HUES48 (cell line): ENCODE data around the gene NT5C2.
"Not testable (repeated sequence)": the region's sequence is repeated elsewhere in the genome, so short reads cannot be mapped to it uniquely, and the experiment has no call there.

Experiments used
- H3K27ac ChIP-seq: one replicate; pipeline ENCODE4 v1.7.0; 2013; ENCODE audit warnings: low read depth, low read length, inconsistent platforms
- H3K27me3 ChIP-seq: 2 replicates; pipeline ENCODE4 v1.6.1; 2013; ENCODE audit warnings: mild to moderate bottlenecking, low read length; ENCODE audit not compliant: control insufficient read depth, insufficient read depth
- H3K36me3 ChIP-seq: 2 replicates; pipeline ENCODE4 v1.6.1; 2013; ENCODE audit warnings: low read length; ENCODE audit not compliant: control insufficient read depth, insufficient read depth
- H3K4me1 ChIP-seq: 2 replicates; pipeline ENCODE4 v1.6.1; 2013; ENCODE audit warnings: mild to moderate bottlenecking, low read length; ENCODE audit not compliant: control insufficient read depth, insufficient read depth
- H3K4me3 ChIP-seq: 2 replicates; pipeline ENCODE4 v1.5.1; 2013; ENCODE audit warnings: mild to moderate bottlenecking, low read depth, low read length
- H3K9ac ChIP-seq: 2 replicates; pipeline ENCODE4 v1.6.1; 2013; ENCODE audit warnings: mild to moderate bottlenecking, low read depth, low read length, moderate library complexity
- H3K9me3 ChIP-seq: 2 replicates; pipeline ENCODE4 v1.6.1; 2013; ENCODE audit warnings: low read length; ENCODE audit not compliant: control insufficient read depth, insufficient read depth

NT5C2 gene

GRCh38 chr10:103193107-103193819 lies at the start of gene NT5C2:
TSS of gene NT5C2 (minus strand) at chr10:103193272. CDS start at chr10:103174958, 18,314 bp downstream.
- H3K27ac ChIP-seq = peak within 1 kb of the TSS; percentile 89
- H3K27me3 ChIP-seq = peaks cover 10% of the 10 kb centered on the region; the same call in 1 of the 2 replicates
- peaks cover 20% of the 10 kb centered on the region for H3K4me1 ChIP-seq
- no peaks in the 10 kb centered on the region for H3K9me3 ChIP-seq
- no peaks in the 10 kb centered on the region for H3K36me3 ChIP-seq
- H3K9ac ChIP-seq = peak within 1 kb of the TSS; percentile 73
- peak within 1 kb of the TSS; percentile 92 for H3K4me3 ChIP-seq

- Histone ChIP-seq H3K27ac (peak overlapping the region; percentile 62), H3K4me3 (no peak overlapping the region), H3K9ac (no peak overlapping the region), H3K27me3 (no peaks in the 10 kb centered on the region), H3K9me3 (no peaks in the 10 kb centered on the region), H3K36me3 (no peaks in the 10 kb centered on the region), H3K4me1 (peaks cover 9% of the 10 kb centered on the region; the same call in 1 of the 2 replicates)
Observed at GRCh38 chr10:103241262-103242011, 48.4 kb upstream of the NT5C2 start.

DNA sequence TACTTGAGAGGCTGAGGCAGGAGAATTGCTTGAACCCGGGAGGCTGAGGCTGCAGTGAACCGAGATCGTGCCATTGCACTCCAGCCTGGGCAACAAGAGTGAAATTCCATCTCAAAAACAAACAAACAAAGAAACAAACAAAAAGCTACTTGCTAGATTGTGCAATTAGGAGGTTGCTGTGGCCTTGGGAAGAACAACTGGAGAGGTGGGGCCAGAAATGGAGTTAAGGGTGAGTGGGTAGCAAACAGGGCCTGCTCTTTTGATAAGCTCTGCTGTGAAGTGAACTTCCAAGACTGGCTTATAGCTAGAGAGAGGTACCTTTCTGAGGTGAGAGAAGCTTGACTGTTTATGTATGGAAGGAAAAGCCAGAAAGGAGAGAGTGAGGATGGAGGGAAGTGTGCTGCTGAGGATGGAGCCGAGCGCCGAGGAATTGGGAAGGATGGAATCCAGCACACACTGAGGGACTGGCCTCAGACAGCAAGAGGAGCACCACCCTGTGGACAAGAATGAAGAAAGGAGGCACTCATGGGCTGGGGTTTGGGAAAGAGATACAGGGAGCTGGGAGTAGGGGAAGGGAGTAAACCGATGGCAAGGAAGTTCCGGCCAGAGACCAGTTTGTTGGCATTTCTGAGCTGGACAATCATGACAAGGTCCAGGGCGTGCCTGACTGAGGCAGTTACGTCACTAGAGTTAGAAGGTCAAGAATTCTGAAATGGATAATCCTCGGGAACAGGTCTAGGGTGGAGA lies 45.6 kb upstream of the NT5C2 start:
- H3K9ac ChIP-seq = no peak overlapping the region
- H3K4me1 ChIP-seq = peaks cover 9% of the 10 kb centered on the region; the same call in 1 of the 2 replicates
- H3K27me3 ChIP-seq = no peaks in the 10 kb centered on the region
- no peaks in the 10 kb centered on the region for H3K36me3 ChIP-seq
- H3K27ac ChIP-seq = no peak overlapping the region
- H3K9me3 ChIP-seq = no peaks in the 10 kb centered on the region
- no peak overlapping the region for H3K4me3 ChIP-seq

DNA sequence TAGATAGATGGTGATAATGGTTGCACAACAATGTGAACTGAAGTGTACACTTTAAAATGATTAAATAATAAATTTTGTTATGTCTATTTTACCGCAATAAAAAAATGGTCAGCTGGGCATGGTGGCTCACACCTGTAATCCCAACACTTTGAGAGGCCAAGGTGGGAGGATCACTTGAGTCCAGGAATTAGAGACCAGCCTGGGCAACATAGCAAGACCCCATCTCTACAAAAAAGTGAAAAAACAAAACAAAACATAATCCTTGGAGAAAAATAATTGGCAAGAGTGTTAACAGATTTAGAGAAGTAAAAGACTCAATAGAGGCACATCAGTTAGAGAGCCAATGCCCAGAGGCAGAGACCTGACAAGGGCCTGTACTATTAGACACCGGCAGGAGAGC lies 42.7 kb upstream of the NT5C2 start:
- Histone ChIP-seq H3K27ac (no peak overlapping the region), H3K4me1 (peaks cover 17% of the 10 kb centered on the region), H3K9me3 (no peaks in the 10 kb centered on the region)

GRCh38 chr10:103232772-103233488 lies 39.9 kb upstream of the NT5C2 start:
- peaks cover 22% of the 10 kb centered on the region for H3K4me1 ChIP-seq
- no peaks in the 10 kb centered on the region for H3K36me3 ChIP-seq
- H3K4me3 ChIP-seq = no peak overlapping the region
- H3K27ac ChIP-seq = peak overlapping the region; percentile 45
- no peak overlapping the region for H3K9ac ChIP-seq
- H3K27me3 ChIP-seq = no peaks in the 10 kb centered on the region
- no peaks in the 10 kb centered on the region for H3K9me3 ChIP-seq

More for the DNA sequence above, 42.7 kb upstream of the NT5C2 start:
- Histone ChIP-seq H3K36me3 (no peaks in the 10 kb centered on the region), H3K27me3 (no peaks in the 10 kb centered on the region), H3K9ac (no peak overlapping the region), H3K4me3 (no peak overlapping the region)

- Histone ChIP-seq H3K9ac (no peak overlapping the region), H3K4me1 (peaks cover 22% of the 10 kb centered on the region)
Observed at GRCh38 chr10:103232131-103232673, 39.1 kb upstream of the NT5C2 start.

DNA sequence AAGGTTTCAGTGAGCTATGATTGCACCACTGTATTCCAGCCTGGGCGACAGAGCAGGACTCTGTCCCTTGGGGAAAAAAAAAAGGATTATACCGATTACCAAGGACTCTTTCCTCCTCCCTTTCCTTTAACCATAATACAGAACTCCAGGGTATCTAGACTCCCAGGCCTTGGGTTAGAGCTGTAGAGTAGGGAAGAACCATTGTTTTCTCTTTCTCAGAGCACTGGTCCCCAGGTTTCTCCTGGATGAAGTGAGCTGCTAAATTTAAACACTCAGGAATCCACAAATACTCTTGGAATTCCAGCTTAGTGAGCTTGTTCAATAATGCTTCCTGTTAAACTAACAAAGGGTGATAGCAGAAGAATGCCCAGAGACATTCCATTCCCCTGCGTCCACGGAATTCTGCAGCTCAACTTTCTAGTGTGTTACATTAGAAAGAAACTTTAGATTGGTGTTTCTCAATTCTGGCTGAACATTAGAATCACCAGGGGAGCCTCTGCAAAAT lies 38.0 kb upstream of the NT5C2 start:
- no peaks in the 10 kb centered on the region for H3K9me3 ChIP-seq
- peak overlapping the region; percentile 83 for H3K27ac ChIP-seq
- no peaks in the 10 kb centered on the region for H3K36me3 ChIP-seq
- H3K9ac ChIP-seq = no peak overlapping the region
- H3K4me1 ChIP-seq = peaks cover 22% of the 10 kb centered on the region
- no peaks in the 10 kb centered on the region for H3K27me3 ChIP-seq
- no peak overlapping the region for H3K4me3 ChIP-seq

More at GRCh38 chr10:103232131-103232673, 39.1 kb upstream of the NT5C2 start:
- Histone ChIP-seq H3K4me3 (no peak overlapping the region), H3K36me3 (no peaks in the 10 kb centered on the region), H3K9me3 (no peaks in the 10 kb centered on the region), H3K27me3 (no peaks in the 10 kb centered on the region), H3K27ac (peak overlapping the region; percentile 83)

GRCh38 chr10:103227416-103227815 lies 34.3 kb upstream of the NT5C2 start:
- Histone ChIP-seq H3K9me3 (peaks cover 14% of the 10 kb centered on the region), H3K4me1 (peaks cover 18% of the 10 kb centered on the region; the same call in 1 of the 2 replicates), H3K27ac (no peak overlapping the region)

DNA sequence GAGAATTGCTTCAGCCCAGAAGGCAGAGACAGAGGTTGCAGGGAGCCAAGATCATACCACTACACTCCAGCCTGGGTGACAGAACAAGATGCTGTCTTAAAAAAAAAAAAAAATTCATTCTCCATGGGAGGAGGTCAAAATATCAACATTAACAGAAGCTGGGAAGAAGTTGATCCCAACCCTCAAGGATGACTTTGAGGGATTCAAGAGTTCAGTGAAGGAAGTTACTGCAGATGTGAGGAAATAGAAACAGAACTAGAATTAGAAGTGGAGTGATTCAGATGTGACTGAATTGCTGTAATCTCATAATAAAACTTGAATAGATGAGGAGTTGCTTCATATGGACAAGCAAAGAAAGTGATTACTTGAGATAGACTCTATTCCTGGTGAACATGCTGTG lies 32.9 kb upstream of the NT5C2 start:
- no peak overlapping the region for H3K9ac ChIP-seq
- H3K4me1 ChIP-seq = peaks cover 6% of the 10 kb centered on the region; the same call in 1 of the 2 replicates
- H3K9me3 ChIP-seq = peaks cover 14% of the 10 kb centered on the region
- H3K36me3 ChIP-seq = no peaks in the 10 kb centered on the region
- H3K27me3 ChIP-seq = no peaks in the 10 kb centered on the region
- no peak overlapping the region for H3K4me3 ChIP-seq
- no peak overlapping the region for H3K27ac ChIP-seq

More at GRCh38 chr10:103227416-103227815, 34.3 kb upstream of the NT5C2 start:
- Histone ChIP-seq H3K9ac (no peak overlapping the region), H3K4me3 (no peak overlapping the region), H3K27me3 (no peaks in the 10 kb centered on the region), H3K36me3 (no peaks in the 10 kb centered on the region)

GRCh38 chr10:103224721-103225120 lies 31.6 kb upstream of the NT5C2 start:
- H3K4me3 ChIP-seq, H3K27me3 ChIP-seq, H3K36me3 ChIP-seq, H3K27ac ChIP-seq, H3K4me1 ChIP-seq, H3K9ac ChIP-seq: not testable (repeated sequence)
- H3K9me3 ChIP-seq = peaks cover 14% of the 10 kb centered on the region
